ENCODE results near the gene TRAF3. TPM values are rescaled to one million over a fixed set of nuclear protein-coding genes. Genes with fewer than 3 reads are reported as not detected.
"Not testable (repeated sequence)": the region's sequence is repeated elsewhere in the genome, so short reads cannot be mapped to it uniquely, and the experiment has no call there.

Gene TRAF3
- total RNA-seq, 1 experiment from 2014 or later, result 49.3 TPM

GRCh38 chr14:102821252-102821651 lies 44.0 kb downstream of the TRAF3 start:
- intact Hi-C loops (cut with micrococcal nuclease; ENCODE audit: unreplicated experiment), result no loop called here
- no peaks in the 10 kb centered on the region for H3K27me3 ChIP-seq (replicated peaks; ENCODE audit: insufficient read depth, low read depth, low read length, poor library complexity)
- H3K4me1 ChIP-seq (ENCODE audit: insufficient read depth, low read length, poor library complexity, severe bottlenecking), result peaks cover 28% of the 10 kb centered on the region
- BruUV-seq (replicated peaks), result no TSS peak
- H3K4me3 ChIP-seq (ENCODE audit: low read depth, low read length, poor library complexity, severe bottlenecking), result no peak overlapping the region
- H3K36me3 ChIP-seq (ENCODE audit: insufficient read depth, low read length, poor library complexity, severe bottlenecking), result no peaks in the 10 kb centered on the region
- no peaks in the 10 kb centered on the region for H3K9me3 ChIP-seq (ENCODE audit: low read depth, low read length, poor library complexity, severe bottlenecking)
- H3K27ac ChIP-seq (ENCODE audit: low read depth, low read length, poor library complexity, severe bottlenecking), result no peak overlapping the region
- TF ChIP-seq CTCF (conservative IDR thresholded peaks at IDR 0.05; ENCODE audit: low read depth, low read length) (no peak), EZH2 (IDR thresholded peaks at IDR 0.05; ENCODE audit: borderline replicate concordance, low read depth, low read length, poor library complexity, severe bottlenecking) (no peak)
- ChIA-PET CTCF (no interaction called here), POLR2A (ENCODE audit: low non-redundant PET) (no interaction called here)
- no peak for DNase-seq (ENCODE audit: low spot score)

- no peaks in the 10 kb centered on the region for H3K9me3 ChIP-seq (ENCODE audit: low read depth, low read length, poor library complexity, severe bottlenecking)
- no peaks in the 10 kb centered on the region for H3K36me3 ChIP-seq (ENCODE audit: insufficient read depth, low read length, poor library complexity, severe bottlenecking)
- H3K27ac ChIP-seq (ENCODE audit: low read depth, low read length, poor library complexity, severe bottlenecking), result no peak overlapping the region
- no peak for TF ChIP-seq CTCF (conservative IDR thresholded peaks at IDR 0.05; ENCODE audit: low read depth, low read length)
- TF ChIP-seq EZH2 (IDR thresholded peaks at IDR 0.05; ENCODE audit: borderline replicate concordance, low read depth, low read length, poor library complexity, severe bottlenecking), result no peak
- intact Hi-C loops (cut with micrococcal nuclease; ENCODE audit: unreplicated experiment), result no loop called here
- no TSS peak for BruUV-seq (replicated peaks)
- CTCF ChIA-PET, result interaction anchor here (0.7 kb wide), 2 partner anchors 81 to 1051 kb away, joined by 4 to 5 read pairs; no protein-coding TSS in a partner anchor
- POLR2A ChIA-PET (ENCODE audit: low non-redundant PET), result no interaction called here
- no peaks in the 10 kb centered on the region for H3K27me3 ChIP-seq (replicated peaks; ENCODE audit: insufficient read depth, low read depth, low read length, poor library complexity)
- no peak for DNase-seq (ENCODE audit: low spot score)
- H3K4me3 ChIP-seq (ENCODE audit: low read depth, low read length, poor library complexity, severe bottlenecking), result no peak overlapping the region
- peaks cover 28% of the 10 kb centered on the region for H3K4me1 ChIP-seq (ENCODE audit: insufficient read depth, low read length, poor library complexity, severe bottlenecking)
Observed at GRCh38 chr14:102822311-102822863, 45.1 kb downstream of the TRAF3 start.

GRCh38 chr14:102822887-102823286 lies 45.6 kb downstream of the TRAF3 start:
- H3K36me3 ChIP-seq (ENCODE audit: insufficient read depth, low read length, poor library complexity, severe bottlenecking); DNase-seq (ENCODE audit: low spot score); H3K27me3 ChIP-seq (replicated peaks; ENCODE audit: insufficient read depth, low read depth, low read length, poor library complexity); H3K27ac ChIP-seq (ENCODE audit: low read depth, low read length, poor library complexity, severe bottlenecking); BruUV-seq (replicated peaks); H3K4me3 ChIP-seq (ENCODE audit: low read depth, low read length, poor library complexity, severe bottlenecking); H3K9me3 ChIP-seq (ENCODE audit: low read depth, low read length, poor library complexity, severe bottlenecking); intact Hi-C loops (cut with micrococcal nuclease; ENCODE audit: unreplicated experiment); POLR2A ChIA-PET (ENCODE audit: low non-redundant PET): not testable (repeated sequence)
- CTCF ChIA-PET, result interaction anchor here (0.7 kb wide), 2 partner anchors 81 to 1052 kb away, joined by 4 to 5 read pairs; no protein-coding TSS in a partner anchor
- peaks cover 28% of the 10 kb centered on the region for H3K4me1 ChIP-seq (ENCODE audit: insufficient read depth, low read length, poor library complexity, severe bottlenecking)

- no TSS peak for BruUV-seq (replicated peaks)
- POLR2A ChIA-PET (ENCODE audit: low non-redundant PET), result no interaction called here
Observed at GRCh38 chr14:102823546-102823945, 46.3 kb downstream of the TRAF3 start.

More at GRCh38 chr14:102823546-102823945, 46.3 kb downstream of the TRAF3 start:
- Histone ChIP-seq H3K4me1 (ENCODE audit: insufficient read depth, low read length, poor library complexity, severe bottlenecking) (peaks cover 26% of the 10 kb centered on the region), H3K27ac (ENCODE audit: low read depth, low read length, poor library complexity, severe bottlenecking) (no peak overlapping the region), H3K27me3 (replicated peaks; ENCODE audit: insufficient read depth, low read depth, low read length, poor library complexity) (no peaks in the 10 kb centered on the region), H3K36me3 (ENCODE audit: insufficient read depth, low read length, poor library complexity, severe bottlenecking) (no peaks in the 10 kb centered on the region), H3K9me3 (ENCODE audit: low read depth, low read length, poor library complexity, severe bottlenecking) (no peaks in the 10 kb centered on the region), H3K4me3 (ENCODE audit: low read depth, low read length, poor library complexity, severe bottlenecking) (no peak overlapping the region)
- no peak for DNase-seq (ENCODE audit: low spot score)
- intact Hi-C loops (cut with micrococcal nuclease; ENCODE audit: unreplicated experiment), result no loop called here
- no peak for TF ChIP-seq CTCF (conservative IDR thresholded peaks at IDR 0.05; ENCODE audit: low read depth, low read length)
- TF ChIP-seq EZH2 (IDR thresholded peaks at IDR 0.05; ENCODE audit: borderline replicate concordance, low read depth, low read length, poor library complexity, severe bottlenecking), result no peak
- CTCF ChIA-PET, result no interaction called here

All from A673 (cell line).